ENCODE results near the gene GLI1. TPM values are rescaled to one million over a fixed set of nuclear protein-coding genes. Genes with fewer than 3 reads are reported as not detected.

Gene GLI1
- total RNA-seq, 1 experiment from 2014 or later, result 6.4 TPM

DNA sequence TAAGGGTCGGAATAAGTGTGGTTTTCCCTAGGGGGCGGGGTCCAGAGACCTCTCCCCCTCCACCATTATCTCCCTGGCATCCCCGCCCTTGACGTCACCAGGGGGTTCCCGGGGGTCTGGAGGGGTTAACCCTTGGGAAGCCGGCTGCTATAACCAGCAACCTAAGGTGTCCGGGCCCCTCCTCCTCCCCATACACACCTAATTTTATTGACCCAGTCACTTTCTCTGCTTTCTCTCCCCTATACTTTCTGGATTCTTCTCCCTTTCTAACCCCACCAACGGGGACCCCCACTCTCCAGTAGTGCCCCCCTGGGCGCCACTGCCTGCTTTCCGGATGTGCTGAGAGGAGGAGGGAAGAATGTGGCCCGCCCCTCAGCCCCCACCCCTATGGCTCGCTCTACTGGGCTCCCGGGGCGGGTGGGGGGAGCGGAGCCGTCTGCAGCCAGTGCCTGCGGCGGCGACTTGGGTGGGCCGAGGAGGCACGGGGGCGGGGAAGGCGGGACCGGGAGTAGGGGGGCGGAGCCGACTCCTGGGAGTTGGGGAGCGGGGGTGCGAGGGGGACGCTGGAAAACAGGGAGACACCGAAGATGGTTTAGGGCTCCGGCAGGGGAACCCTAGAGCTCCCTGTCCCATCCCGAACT lies 1.8 kb downstream of the GLI1 start:
- peak overlapping the region; percentile 99 for H3K4me2 ChIP-seq (ENCODE audit: low read length)
- ChIA-PET CTCF (interaction anchor here (1.2 to 1.7 kb wide), 2 partner anchors 9 to 218 kb away, joined by 3 to 7 read pairs; no protein-coding TSS in a partner anchor), POLR2A (interaction anchor here (0.5 kb wide), 1 partner anchor 106 kb away, joined by 3 read pairs; no protein-coding TSS in a partner anchor), RAD21 (ENCODE audit: low non-redundant PET in 1 of 2, low total read pairs in 2 of 2, uncharacterized antibody in 2 of 2, unreplicated experiment in 2 of 2) (no interaction called here)
- peak overlapping the region; percentile 75 for H3K4me3 ChIP-seq (replicated peaks in 1 of 2; ENCODE audit: low read depth in 1 of 2, low read length in 2 of 2)
- no peaks in the 10 kb centered on the region for H3K9me3 ChIP-seq (ENCODE audit: control insufficient read depth in 1 of 2, insufficient read depth in 1 of 2, low read depth in 1 of 2, low read length in 2 of 2)
- no peaks in the 10 kb centered on the region for H3K27me3 ChIP-seq (ENCODE audit: insufficient read depth, low read length)
- H3K79me2 ChIP-seq (ENCODE audit: insufficient read depth, low read length), result no peaks in the 10 kb centered on the region
- peaks cover 20 to 49% of the 10 kb centered on the region in 2 experiments for H3K4me1 ChIP-seq (ENCODE audit: control insufficient read depth in 1 of 2, insufficient read depth in 2 of 2, low read length in 2 of 2)
- H3K36me3 ChIP-seq (ENCODE audit: control insufficient read depth in 1 of 2, insufficient read depth in 2 of 2, low read length in 2 of 2), result no peaks in the 10 kb centered on the region
- TF ChIP-seq CEBPB (IDR thresholded peaks at IDR 0.05; ENCODE audit: low read depth) (no peak), RAD21 (IDR thresholded peaks at IDR 0.05; ENCODE audit: low read depth) (no peak), SP1 (IDR thresholded peaks at IDR 0.05; ENCODE audit: low read depth) (no peak), ZBTB33 (IDR thresholded peaks at IDR 0.05; ENCODE audit: extremely low read depth, insufficient replicate concordance, low read length) (no peak), ELF1 (IDR thresholded peaks at IDR 0.05; ENCODE audit: borderline replicate concordance, low read depth) (no peak), ZFX (IDR thresholded peaks at IDR 0.05) (no peak), TCF7L2 (IDR thresholded peaks at IDR 0.05; ENCODE audit: borderline replicate concordance, extremely low read depth, insufficient read depth, insufficient read length) (no peak)
- intact Hi-C loops (cut with micrococcal nuclease), result loop anchor here (5.0 kb wide), 1 partner anchor 374 kb away; the partner anchor contains the start of gene NAB2
- H3K9me2 ChIP-seq (ENCODE audit: insufficient read depth), result no peaks in the 10 kb centered on the region
- H4K20me1 ChIP-seq (ENCODE audit: insufficient read depth), result no peaks in the 10 kb centered on the region
- ATAC-seq (peak; percentile 51), DNase-seq (ENCODE audit: low read depth, low spot score) (no peak)
- peak overlapping the region; percentile 56 for H3K9ac ChIP-seq (ENCODE audit: low read length)
- no peak overlapping the region for H2AFZ ChIP-seq (ENCODE audit: low read depth, low read length, poor library complexity, severe bottlenecking)
- BruUV-seq (replicated peaks), result no TSS peak
- H3K27ac ChIP-seq (ENCODE audit: low read depth, low read length), result peak overlapping the region; percentile 65

All from HCT116 (cell line).